Activated B cell treated with CpG ODN at 0.5 μM for 24 hours (primary cell): ENCODE data around the gene CORIN. TPM values are rescaled to one million over a fixed set of nuclear protein-coding genes. Genes with fewer than 3 reads are reported as not detected.

Source experiments
- ATAC-seq: fragments of 200-7000 bp; cut with Tn5 transposase; one replicate; pipeline ENCODE4 v1.10.0; 2021; ENCODE audit warnings: low read depth, mild to moderate bottlenecking, moderate library complexity
- CTCF ChIA-PET: fragments of 350-600 bp; sonication (Branson Sonifier 250); formaldehyde crosslinking; loops from one replicate; lab custom pipeline; 2021; ENCODE audit warnings: antibody characterized with exemption; lab: Charles Lee
- POLR2A ChIA-PET: fragments of 350-600 bp; sonication (Branson Sonifier 250); formaldehyde crosslinking; loops from one replicate; lab custom pipeline; 2021; ENCODE audit warnings: antibody characterized with exemption; lab: Charles Lee
- DNase-seq: peaks from one replicate; pipeline ENCODE4 v3.0.0; 2022
- H3K27ac Mint-ChIP-seq: one replicate; pipeline ENCODE4 v1.8.0; 2020; ENCODE audit warnings: mixed read lengths
- H3K27me3 Mint-ChIP-seq: one replicate; pipeline ENCODE4 v1.8.0; 2021; ENCODE audit warnings: mixed read lengths
- H3K36me3 Mint-ChIP-seq: one replicate; pipeline ENCODE4 v1.8.0; 2021; ENCODE audit warnings: low read depth, mixed read lengths
- H3K4me1 Mint-ChIP-seq: one replicate; pipeline ENCODE4 v1.8.0; 2021; ENCODE audit warnings: mixed read lengths
- H3K4me3 Mint-ChIP-seq: one replicate; pipeline ENCODE4 v1.8.0; 2020; ENCODE audit warnings: mild to moderate bottlenecking, mixed read lengths
- H3K9me3 Mint-ChIP-seq: one replicate; pipeline ENCODE4 v1.8.0; 2020; ENCODE audit warnings: mixed read lengths
- intact Hi-C: fragments of 100-400 bp; cut with micrococcal nuclease; formaldehyde crosslinking; loops from one replicate; pipeline ENCODE4 v1.15.1; 2024
- total RNA-seq: library from RNA; stranded (reverse); gene quantifications from 2 replicates; pipeline ENCODE4 v1.2.3, GENCODE V29; 2022
- TF ChIP-seq, protein P1 (sequence below): fragments of 200-600 bp; IDR thresholded peaks from one replicate; pipeline ENCODE4 v1.8.0; 2022; ENCODE audit warnings: antibody characterized with exemption, mild to moderate bottlenecking

The CORIN gene
- total RNA-seq, 1 donor from 2014 or later, result not detected

DNA sequence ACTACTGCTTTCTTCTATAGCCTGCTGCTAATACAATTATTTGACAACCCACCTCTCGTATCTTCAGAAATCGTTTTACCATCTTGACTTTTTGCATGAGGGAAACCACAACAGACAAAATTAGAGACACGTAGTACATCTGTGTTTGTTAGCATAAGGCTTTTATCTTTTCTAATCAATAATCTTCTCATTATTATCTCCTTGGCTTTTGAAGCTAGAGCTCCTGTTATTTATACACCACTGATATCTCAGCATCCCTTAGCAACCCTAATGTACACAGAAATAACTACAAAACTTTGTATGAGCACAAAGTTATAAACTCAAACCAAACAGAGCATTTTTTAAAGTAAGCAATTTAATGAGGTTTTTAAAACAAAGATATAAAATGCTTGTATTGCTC, 39.7 kb downstream of the CORIN start:
- H3K27ac Mint-ChIP-seq, result no peak overlapping the region
- POLR2A ChIA-PET, result no interaction called here
- CTCF ChIA-PET, result no interaction called here

DNA sequence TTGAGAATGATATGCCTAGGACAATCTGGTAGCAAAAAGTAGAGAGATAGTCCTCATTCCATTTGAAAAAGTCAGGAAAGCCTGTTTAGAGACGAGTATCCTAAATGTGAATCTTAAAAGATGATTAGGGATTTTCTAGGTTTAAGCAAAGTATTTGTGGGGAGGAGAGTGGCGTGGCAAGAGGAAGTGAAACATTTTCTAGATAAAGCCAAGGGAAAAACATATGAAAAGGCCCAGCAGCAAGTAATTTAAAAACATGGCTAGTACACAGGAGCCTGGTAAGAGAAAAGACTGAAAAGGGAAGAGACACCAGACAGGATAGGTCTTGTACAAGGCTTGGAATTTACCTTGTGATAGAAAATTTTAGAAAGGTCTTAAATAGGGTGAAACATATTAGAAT, 45.9 kb downstream of the CORIN start:
- ATAC-seq (no peak), DNase-seq (no peak)
- H3K27me3 Mint-ChIP-seq, result peaks cover 2% of the 10 kb centered on the region
- no peak overlapping the region for H3K27ac Mint-ChIP-seq
- no peak overlapping the region for H3K4me3 Mint-ChIP-seq
- ChIA-PET CTCF (no interaction called here), POLR2A (no interaction called here)
- TF ChIP-seq, protein P1, sequence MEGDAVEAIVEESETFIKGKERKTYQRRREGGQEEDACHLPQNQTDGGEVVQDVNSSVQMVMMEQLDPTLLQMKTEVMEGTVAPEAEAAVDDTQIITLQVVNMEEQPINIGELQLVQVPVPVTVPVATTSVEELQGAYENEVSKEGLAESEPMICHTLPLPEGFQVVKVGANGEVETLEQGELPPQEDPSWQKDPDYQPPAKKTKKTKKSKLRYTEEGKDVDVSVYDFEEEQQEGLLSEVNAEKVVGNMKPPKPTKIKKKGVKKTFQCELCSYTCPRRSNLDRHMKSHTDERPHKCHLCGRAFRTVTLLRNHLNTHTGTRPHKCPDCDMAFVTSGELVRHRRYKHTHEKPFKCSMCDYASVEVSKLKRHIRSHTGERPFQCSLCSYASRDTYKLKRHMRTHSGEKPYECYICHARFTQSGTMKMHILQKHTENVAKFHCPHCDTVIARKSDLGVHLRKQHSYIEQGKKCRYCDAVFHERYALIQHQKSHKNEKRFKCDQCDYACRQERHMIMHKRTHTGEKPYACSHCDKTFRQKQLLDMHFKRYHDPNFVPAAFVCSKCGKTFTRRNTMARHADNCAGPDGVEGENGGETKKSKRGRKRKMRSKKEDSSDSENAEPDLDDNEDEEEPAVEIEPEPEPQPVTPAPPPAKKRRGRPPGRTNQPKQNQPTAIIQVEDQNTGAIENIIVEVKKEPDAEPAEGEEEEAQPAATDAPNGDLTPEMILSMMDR, result no peak
- intact Hi-C loops, result no loop called here
- H3K36me3 Mint-ChIP-seq, result no peaks in the 10 kb centered on the region
- no peaks in the 10 kb centered on the region for H3K9me3 Mint-ChIP-seq
- H3K4me1 Mint-ChIP-seq, result no peaks in the 10 kb centered on the region

More for the DNA sequence above, 39.7 kb downstream of the CORIN start:
- H3K36me3 Mint-ChIP-seq, result no peaks in the 10 kb centered on the region
- no peak for ATAC-seq
- H3K4me3 Mint-ChIP-seq, result no peak overlapping the region
- intact Hi-C loops, result no loop called here
- TF ChIP-seq, protein P1, result no peak
- H3K9me3 Mint-ChIP-seq, result no peaks in the 10 kb centered on the region
- no peak for DNase-seq
- H3K4me1 Mint-ChIP-seq, result no peaks in the 10 kb centered on the region
- peaks cover 2% of the 10 kb centered on the region for H3K27me3 Mint-ChIP-seq

DNA sequence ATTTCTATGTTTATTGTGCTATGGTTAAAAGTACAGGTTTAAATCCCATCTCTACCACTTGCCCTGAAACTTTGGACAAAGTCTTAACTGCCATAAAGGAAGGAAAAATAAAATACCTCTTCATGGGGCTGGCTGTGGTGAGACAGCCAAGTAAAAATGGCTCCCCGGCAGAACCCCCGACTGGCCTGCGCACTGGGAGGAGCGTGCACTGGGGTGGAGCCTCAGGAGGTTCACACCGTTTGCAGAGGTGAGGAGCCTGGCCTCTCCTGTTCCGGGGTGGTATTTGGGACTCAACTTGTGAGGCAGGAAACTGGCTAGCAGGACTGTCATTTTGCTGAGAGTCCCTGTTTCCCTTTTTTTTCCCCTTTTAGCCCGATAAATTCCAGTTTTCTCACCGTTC, 47.8 kb downstream of the CORIN start:
- no peaks in the 10 kb centered on the region for H3K9me3 Mint-ChIP-seq
- no peaks in the 10 kb centered on the region for H3K4me1 Mint-ChIP-seq
- ChIA-PET POLR2A (no interaction called here), CTCF (no interaction called here)
- no peak for ATAC-seq
- H3K36me3 Mint-ChIP-seq, result no peaks in the 10 kb centered on the region
- TF ChIP-seq, protein P1, result no peak
- intact Hi-C loops, result no loop called here
- H3K4me3 Mint-ChIP-seq, result no peak overlapping the region
- peaks cover 2% of the 10 kb centered on the region for H3K27me3 Mint-ChIP-seq
- H3K27ac Mint-ChIP-seq, result no peak overlapping the region
- DNase-seq, result no peak

DNA sequence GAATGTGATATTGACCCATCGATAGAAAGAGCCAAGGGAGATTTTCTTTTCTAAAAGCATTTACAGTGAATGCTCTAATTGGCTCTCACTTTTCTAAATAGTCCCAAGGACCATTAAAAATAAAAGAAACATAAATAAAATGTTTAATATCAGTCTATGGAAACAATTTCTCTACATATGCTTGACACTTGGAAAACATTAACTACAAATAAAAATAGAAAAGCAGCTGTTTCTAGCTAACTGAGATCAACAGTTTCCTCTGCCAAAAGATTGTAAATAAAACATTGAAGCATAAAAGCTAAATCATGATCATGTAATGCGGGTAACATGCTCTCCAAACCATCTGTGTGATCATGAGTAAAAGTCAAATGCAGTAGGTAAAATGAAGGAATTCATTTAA, 49.7 kb downstream of the CORIN start:
- ATAC-seq, result no peak
- Mint-ChIP-seq H3K27ac (no peak overlapping the region), H3K9me3 (no peaks in the 10 kb centered on the region), H3K36me3 (no peaks in the 10 kb centered on the region), H3K4me3 (no peak overlapping the region), H3K4me1 (no peaks in the 10 kb centered on the region), H3K27me3 (peaks cover 9% of the 10 kb centered on the region)
- TF ChIP-seq, protein P1, result no peak
- no peak for DNase-seq
- intact Hi-C loops, result no loop called here
- CTCF ChIA-PET, result no interaction called here
- POLR2A ChIA-PET, result no interaction called here

DNA sequence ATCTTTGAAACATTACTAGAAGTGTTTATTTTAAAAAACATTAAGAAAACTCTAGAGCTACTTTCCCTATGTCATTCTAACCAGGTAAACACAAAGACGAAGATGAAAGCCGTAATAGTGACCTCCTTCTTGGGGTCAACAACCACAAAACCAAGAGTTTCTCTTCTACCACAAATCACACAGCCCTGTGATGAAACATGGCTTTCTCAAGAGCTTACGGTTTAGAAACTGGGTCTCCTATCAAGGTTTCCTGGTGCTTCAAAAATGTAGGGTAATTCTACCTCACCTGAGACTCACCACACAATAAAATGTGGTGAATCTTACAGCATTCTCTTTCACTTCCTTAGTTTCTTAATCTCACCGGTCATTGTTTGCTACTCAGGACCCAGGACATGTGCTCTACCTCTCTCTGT, 50.9 kb downstream of the CORIN start:
- intact Hi-C loops, result no loop called here
- TF ChIP-seq, protein P1, result no peak
- Mint-ChIP-seq H3K4me3 (no peak overlapping the region), H3K4me1 (no peaks in the 10 kb centered on the region), H3K27me3 (peaks cover 11% of the 10 kb centered on the region), H3K36me3 (no peaks in the 10 kb centered on the region), H3K9me3 (no peaks in the 10 kb centered on the region), H3K27ac (no peak overlapping the region)
- DNase-seq, result no peak
- no peak for ATAC-seq
- ChIA-PET CTCF (no interaction called here), POLR2A (no interaction called here)
